ENCODE results near the gene E2F2. TPM values are rescaled to one million over a fixed set of nuclear protein-coding genes. Genes with fewer than 3 reads are reported as not detected.

E2F2 gene
- total RNA-seq, 1 experiment from 2014 or later, result 16.3 TPM

GRCh38 chr1:23577056-23578004 is 46.3 kb upstream of the E2F2 start:
- POLR2A ChIA-PET, result interaction anchor here (0.7 to 1.6 kb wide), 5 partner anchors 15 to 60 kb away, joined by 3 to 7 read pairs (median 4); partner anchors contain the start of gene ID3
- intact Hi-C loops (cut with micrococcal nuclease), result no loop called here
- peak; percentile 52; the same call in 1 of the 2 replicates for TF ChIP-seq EGR1 (IDR thresholded peaks at IDR 0.05; ENCODE audit: low read depth)
- TF ChIP-seq CBX3 (IDR thresholded peaks at IDR 0.05; ENCODE audit: low read depth), result no peak
- TF ChIP-seq EZH2 (IDR thresholded peaks at IDR 0.05), result no peak
- no peak for TF ChIP-seq EZH2phosphoT487 (IDR thresholded peaks at IDR 0.05; ENCODE audit: borderline replicate concordance)
- TF ChIP-seq SIN3A (IDR thresholded peaks at IDR 0.05; ENCODE audit: low read depth), result no peak
- peak; percentile 69 for TF ChIP-seq FOSL1 (IDR thresholded peaks at IDR 0.05; ENCODE audit: low read depth)
- TF ChIP-seq POLR2AphosphoS5 (IDR thresholded peaks at IDR 0.05; ENCODE audit: low read depth, low read length), result no peak
- peak; percentile 64; the same call in 1 of the 2 replicates for TF ChIP-seq JUND (IDR thresholded peaks at IDR 0.05)
- TF ChIP-seq ZNF274 (IDR thresholded peaks at IDR 0.05; ENCODE audit: low read depth, low read length), result no peak
- no peak for TF ChIP-seq TCF7L2 (IDR thresholded peaks at IDR 0.05; ENCODE audit: borderline replicate concordance, extremely low read depth, insufficient read depth, insufficient read length)
- TF ChIP-seq SRF (IDR thresholded peaks at IDR 0.05; ENCODE audit: low read depth), result no peak
- TF ChIP-seq ATF3 (IDR thresholded peaks at IDR 0.05), result no peak
- no peak for TF ChIP-seq REST (IDR thresholded peaks at IDR 0.05; ENCODE audit: low read depth)
- TF ChIP-seq SP1 (IDR thresholded peaks at IDR 0.05; ENCODE audit: low read depth), result peak; percentile 45; the same call in 1 of the 2 replicates
- peak overlapping the region; percentile 14 to 41 for H3K4me3 ChIP-seq (replicated peaks in 1 of 2; ENCODE audit: low read depth in 1 of 2, low read length in 2 of 2)
- no peaks in the 10 kb centered on the region for H3K27me3 ChIP-seq (ENCODE audit: insufficient read depth, low read length)
- CTCF ChIA-PET, result interaction anchor here (0.8 to 1.6 kb wide), 4 partner anchors 14 to 60 kb away, joined by 3 to 6 read pairs (median 4); no protein-coding TSS in a partner anchor
- H3K4me2 ChIP-seq (ENCODE audit: low read length), result peak overlapping the region; percentile 80
- peak overlapping the region; percentile 54 for H3K9ac ChIP-seq (ENCODE audit: low read length)
- H3K9me2 ChIP-seq (ENCODE audit: insufficient read depth), result no peaks in the 10 kb centered on the region
- H4K20me1 ChIP-seq (ENCODE audit: insufficient read depth), result no peaks in the 10 kb centered on the region
- RAD21 ChIA-PET (ENCODE audit: low non-redundant PET in 1 of 2, low total read pairs in 2 of 2, uncharacterized antibody in 2 of 2, unreplicated experiment in 2 of 2), result no interaction called here
- no peaks in the 10 kb centered on the region for H3K9me3 ChIP-seq (ENCODE audit: control insufficient read depth in 1 of 2, insufficient read depth in 1 of 2, low read depth in 1 of 2, low read length in 2 of 2)
- ATAC-seq, result peak; percentile 74
- no peaks in the 10 kb centered on the region for H3K79me2 ChIP-seq (ENCODE audit: insufficient read depth, low read length)
- H3K36me3 ChIP-seq (ENCODE audit: control insufficient read depth in 1 of 2, insufficient read depth in 2 of 2, low read length in 2 of 2), result no peaks in the 10 kb centered on the region
- H2AFZ ChIP-seq (ENCODE audit: low read depth, low read length, poor library complexity, severe bottlenecking), result peak overlapping the region; percentile 89
- H3K4me1 ChIP-seq (ENCODE audit: control insufficient read depth in 1 of 2, insufficient read depth in 2 of 2, low read length in 2 of 2), result peaks cover 17 to 41% of the 10 kb centered on the region in 2 experiments
- no peak for DNase-seq (ENCODE audit: low read depth, low spot score)
- peak overlapping the region; percentile 57; the same call in 1 of the 2 replicates for H3K27ac ChIP-seq (ENCODE audit: low read depth, low read length)
- BruUV-seq (replicated peaks), result no TSS peak

Data from HCT116 (cell line).